ENCODE results near the gene NCKAP5. TPM values are rescaled to one million over a fixed set of nuclear protein-coding genes. Genes with fewer than 3 reads are reported as not detected.

Gene NCKAP5
- total RNA-seq, 1 experiment from 2014 or later, result not detected

GRCh38 chr2:133104871-133105270, 463.4 kb downstream of the NCKAP5 start:
- no peaks in the 10 kb centered on the region for H4K20me1 ChIP-seq (ENCODE audit: insufficient read depth)
- no peak overlapping the region for H3K4me3 ChIP-seq
- TF ChIP-seq EZH2 (IDR thresholded peaks at IDR 0.05; ENCODE audit: low read depth), result no peak
- no peaks in the 10 kb centered on the region for H3F3A ChIP-seq (ENCODE audit: insufficient read depth, low read depth)
- ChIA-PET CTCF (no interaction called here), POLR2A (ENCODE audit: unreplicated experiment) (no interaction called here)
- no peaks in the 10 kb centered on the region for H3K4me1 ChIP-seq (replicated peaks; ENCODE audit: insufficient read depth)
- no peaks in the 10 kb centered on the region for H3K79me2 ChIP-seq (ENCODE audit: low read depth)
- DNase-seq, result no peak
- 0 out of 2 replicates have a peak, but pooled peaks cover 2% of the 10 kb centered on the region for H3K9me3 ChIP-seq (ENCODE audit: insufficient read depth, low read depth)
- intact Hi-C loops (cut with micrococcal nuclease; ENCODE audit: unreplicated experiment), result no loop called here
- H3K27ac ChIP-seq, result no peak overlapping the region
- H3K36me3 ChIP-seq (ENCODE audit: low read depth), result no peaks in the 10 kb centered on the region
- BruUV-seq (replicated peaks), result no TSS peak
- H3K4me2 ChIP-seq, result no peak overlapping the region
- peaks cover 5% of the 10 kb centered on the region; the same call in 1 of the 2 replicates for H3K27me3 ChIP-seq (ENCODE audit: insufficient read depth, low read depth)
- no peaks in the 10 kb centered on the region for H3K9me2 ChIP-seq (ENCODE audit: insufficient read depth)
- no peak overlapping the region for H2AFZ ChIP-seq

GRCh38 chr2:133098787-133099186, 469.5 kb downstream of the NCKAP5 start:
- H4K20me1 ChIP-seq (ENCODE audit: insufficient read depth), result no peaks in the 10 kb centered on the region
- CTCF ChIA-PET, result no interaction called here

DNA sequence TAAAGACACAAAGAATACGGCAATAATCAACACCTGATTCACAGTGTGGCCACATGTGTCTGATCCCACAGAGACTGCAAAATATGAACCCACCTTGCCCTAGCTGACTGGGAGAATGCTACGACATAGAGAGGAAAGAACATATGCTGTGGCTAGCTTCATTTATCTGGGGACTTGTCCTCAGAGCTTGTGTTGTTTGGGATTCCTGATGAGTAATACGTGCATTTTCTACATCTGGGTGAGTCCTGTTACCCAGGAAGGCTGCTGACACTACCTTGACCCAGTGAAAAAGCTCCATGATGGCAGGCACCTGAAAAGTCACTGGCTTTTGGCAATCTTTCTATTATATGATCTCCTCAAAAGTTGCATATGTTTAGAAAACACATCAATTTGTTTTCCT, 470.6 kb downstream of the NCKAP5 start:
- POLR2A ChIA-PET (ENCODE audit: unreplicated experiment), result no interaction called here
- Histone ChIP-seq H3K4me2 (peak overlapping the region; percentile 54), H3K27me3 (ENCODE audit: insufficient read depth, low read depth) (peaks cover 5% of the 10 kb centered on the region; the same call in 1 of the 2 replicates), H2AFZ (no peak overlapping the region; the same call in 1 of the 2 replicates), H3K4me3 (peak overlapping the region; percentile 22; the same call in 1 of the 2 replicates), H3K79me2 (ENCODE audit: low read depth) (no peaks in the 10 kb centered on the region), H3F3A (ENCODE audit: insufficient read depth, low read depth) (no peaks in the 10 kb centered on the region), H4K20me1 (ENCODE audit: insufficient read depth) (no peaks in the 10 kb centered on the region), H3K4me1 (replicated peaks; ENCODE audit: insufficient read depth) (peaks cover 6% of the 10 kb centered on the region; the same call in 1 of the 2 replicates), H3K27ac (no peak overlapping the region), H3K9me2 (ENCODE audit: insufficient read depth) (no peaks in the 10 kb centered on the region), H3K36me3 (ENCODE audit: low read depth) (no peaks in the 10 kb centered on the region), H3K9me3 (ENCODE audit: insufficient read depth, low read depth) (0 out of 2 replicates have a peak, but pooled peaks cover 5% of the 10 kb centered on the region)
- intact Hi-C loops (cut with micrococcal nuclease; ENCODE audit: unreplicated experiment), result no loop called here
- CTCF ChIA-PET, result no interaction called here
- no peak for DNase-seq
- TF ChIP-seq CTCF (conservative IDR thresholded peaks at IDR 0.05) (no peak), EZH2 (IDR thresholded peaks at IDR 0.05; ENCODE audit: low read depth) (no peak)
- BruUV-seq (replicated peaks), result no TSS peak

More at GRCh38 chr2:133098787-133099186, 469.5 kb downstream of the NCKAP5 start:
- no peaks in the 10 kb centered on the region for H3K9me2 ChIP-seq (ENCODE audit: insufficient read depth)
- no peak for DNase-seq
- intact Hi-C loops (cut with micrococcal nuclease; ENCODE audit: unreplicated experiment), result no loop called here
- TF ChIP-seq CTCF (conservative IDR thresholded peaks at IDR 0.05) (no peak), EZH2 (IDR thresholded peaks at IDR 0.05; ENCODE audit: low read depth) (no peak)
- no peaks in the 10 kb centered on the region for H3K36me3 ChIP-seq (ENCODE audit: low read depth)
- BruUV-seq (replicated peaks), result no TSS peak
- no peak overlapping the region for H3K27ac ChIP-seq
- no peak overlapping the region for H3K4me3 ChIP-seq
- H3F3A ChIP-seq (ENCODE audit: insufficient read depth, low read depth), result no peaks in the 10 kb centered on the region
- H2AFZ ChIP-seq, result no peak overlapping the region
- H3K27me3 ChIP-seq (ENCODE audit: insufficient read depth, low read depth), result peaks cover 5% of the 10 kb centered on the region; the same call in 1 of the 2 replicates
- no peak overlapping the region for H3K4me2 ChIP-seq
- no peaks in the 10 kb centered on the region for H3K79me2 ChIP-seq (ENCODE audit: low read depth)
- 0 out of 2 replicates have a peak, but pooled peaks cover 5% of the 10 kb centered on the region for H3K9me3 ChIP-seq (ENCODE audit: insufficient read depth, low read depth)
- POLR2A ChIA-PET (ENCODE audit: unreplicated experiment), result no interaction called here
- H3K4me1 ChIP-seq (replicated peaks; ENCODE audit: insufficient read depth), result peaks cover 6% of the 10 kb centered on the region; the same call in 1 of the 2 replicates

- CTCF ChIA-PET, result no interaction called here
- BruUV-seq (replicated peaks), result no TSS peak
Measured at GRCh38 chr2:133092571-133092970, 475.7 kb downstream of the NCKAP5 start.

More at GRCh38 chr2:133092571-133092970, 475.7 kb downstream of the NCKAP5 start:
- DNase-seq, result no peak
- no peaks in the 10 kb centered on the region for H3K9me3 ChIP-seq (ENCODE audit: insufficient read depth, low read depth)
- no peak overlapping the region for H3K27ac ChIP-seq
- no peaks in the 10 kb centered on the region for H3K36me3 ChIP-seq (ENCODE audit: low read depth)
- POLR2A ChIA-PET (ENCODE audit: unreplicated experiment), result no interaction called here
- H3K79me2 ChIP-seq (ENCODE audit: low read depth), result no peaks in the 10 kb centered on the region
- no peaks in the 10 kb centered on the region; the same call in 1 of the 2 replicates for H4K20me1 ChIP-seq (ENCODE audit: insufficient read depth)
- no peaks in the 10 kb centered on the region for H3K4me1 ChIP-seq (replicated peaks; ENCODE audit: insufficient read depth)
- no peaks in the 10 kb centered on the region for H3F3A ChIP-seq (ENCODE audit: insufficient read depth, low read depth)
- H3K4me3 ChIP-seq, result no peak overlapping the region
- intact Hi-C loops (cut with micrococcal nuclease; ENCODE audit: unreplicated experiment), result no loop called here
- H2AFZ ChIP-seq, result no peak overlapping the region
- no peaks in the 10 kb centered on the region for H3K27me3 ChIP-seq (ENCODE audit: insufficient read depth, low read depth)
- H3K4me2 ChIP-seq, result no peak overlapping the region
- H3K9me2 ChIP-seq (ENCODE audit: insufficient read depth), result no peaks in the 10 kb centered on the region
- TF ChIP-seq EZH2 (IDR thresholded peaks at IDR 0.05; ENCODE audit: low read depth) (no peak), CTCF (conservative IDR thresholded peaks at IDR 0.05) (no peak)
